CD4-positive, alpha-beta T cell treated with Interleukin-12 subunit alpha and Interleukin-12 subunit beta, for 1 hour (primary cell): Measurements from ENCODE around the gene CHRNA4.

Source experiments
- DNase-seq: peaks from one replicate; pipeline ENCODE4 v3.0.0-alpha.2; 2020

Gene CHRNA4

DNA sequence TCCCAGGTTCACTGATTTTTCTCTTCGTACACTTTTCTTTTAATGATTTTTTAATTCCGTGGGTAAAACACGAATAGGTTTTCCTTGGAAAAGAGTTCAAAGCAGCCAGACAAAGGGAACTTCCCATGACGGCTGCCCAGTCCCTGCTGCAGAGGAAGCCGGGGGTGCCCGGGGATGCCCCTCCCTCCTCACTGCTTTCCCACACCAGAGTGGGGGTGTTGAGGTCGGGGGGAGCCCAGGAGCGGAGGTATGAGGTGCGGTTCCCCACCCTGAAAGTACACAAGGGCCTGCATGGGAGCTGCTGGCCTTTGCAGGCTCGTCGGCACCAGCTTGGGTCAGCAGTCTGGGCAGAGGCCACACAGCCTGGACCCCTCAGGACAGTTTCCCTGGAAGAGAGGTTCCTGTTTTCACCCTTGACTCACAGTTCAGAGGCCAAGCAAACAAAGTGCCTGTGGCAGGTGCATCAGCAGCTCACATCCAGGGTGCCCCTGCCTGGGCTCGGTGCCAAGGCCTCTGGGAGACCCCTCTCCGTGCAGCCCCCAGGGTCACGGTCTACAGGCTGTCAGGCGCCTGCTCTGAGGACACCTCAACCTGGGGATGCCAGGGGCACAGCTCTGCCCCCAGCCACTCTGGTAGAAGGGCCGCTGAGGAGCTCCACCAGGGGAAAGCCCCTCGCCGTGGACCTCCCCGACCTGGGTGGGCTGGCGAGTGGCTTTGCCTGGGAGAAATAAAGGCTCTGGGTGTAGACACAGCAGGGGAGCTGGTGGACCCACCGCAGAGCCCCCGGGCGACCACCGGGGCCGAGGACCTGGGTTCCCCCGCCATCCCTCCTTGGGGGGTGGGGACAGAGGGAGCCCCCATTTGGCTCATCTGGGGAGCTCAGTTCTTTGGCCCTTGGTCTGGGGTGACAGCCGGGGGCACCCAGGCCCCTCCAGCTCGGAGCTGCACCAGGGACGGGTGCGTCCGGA lies 15.4 kb upstream of the CHRNA4 start:
- DNase-seq, result no peak

GRCh38 chr20:63375438-63375837 lies 14.3 kb upstream of the CHRNA4 start:
- no peak for DNase-seq

DNA sequence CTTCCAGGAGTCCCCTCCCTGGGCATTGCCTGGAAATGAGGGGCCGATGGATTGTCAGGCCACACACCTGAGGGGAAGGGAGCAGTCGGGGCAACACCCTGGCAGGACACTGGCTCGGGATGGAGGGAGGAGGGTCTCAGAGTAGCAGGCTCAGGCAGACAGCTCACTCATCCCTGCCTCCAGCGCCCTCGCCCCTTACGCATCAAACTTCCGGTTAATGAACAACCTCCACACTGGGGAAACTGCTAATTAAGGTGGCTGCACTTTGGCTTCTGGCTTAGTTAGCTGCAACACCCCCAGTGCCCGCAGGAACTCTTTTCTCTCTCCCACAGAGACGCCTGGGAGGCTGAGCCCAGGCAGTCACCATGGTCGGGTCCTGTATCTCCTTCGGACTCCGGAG lies 13.4 kb upstream of the CHRNA4 start:
- DNase-seq, result no peak

DNA sequence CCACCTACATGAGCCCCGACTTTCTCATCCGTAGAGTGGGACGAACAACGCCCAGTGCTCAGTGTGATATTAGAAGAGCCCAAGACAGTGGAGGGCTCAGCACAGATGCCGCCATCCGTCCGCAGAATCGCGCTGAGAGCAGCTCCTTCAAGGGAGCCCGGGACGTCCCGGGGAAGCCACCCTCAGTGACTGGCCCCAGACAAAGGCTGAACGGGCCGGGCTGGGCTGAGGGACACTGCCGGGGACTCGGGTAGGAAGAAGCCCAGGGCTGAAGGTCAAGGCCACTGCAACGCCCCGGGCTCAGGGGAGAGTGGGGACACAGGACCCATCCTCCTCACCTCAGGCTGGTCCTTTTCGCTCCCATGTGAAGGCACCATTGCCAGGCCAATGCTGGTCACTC lies 12.8 kb upstream of the CHRNA4 start:
- DNase-seq, result no peak

- no peak for DNase-seq
Observed at GRCh38 chr20:63372971-63373885, 12.1 kb upstream of the CHRNA4 start.

DNA sequence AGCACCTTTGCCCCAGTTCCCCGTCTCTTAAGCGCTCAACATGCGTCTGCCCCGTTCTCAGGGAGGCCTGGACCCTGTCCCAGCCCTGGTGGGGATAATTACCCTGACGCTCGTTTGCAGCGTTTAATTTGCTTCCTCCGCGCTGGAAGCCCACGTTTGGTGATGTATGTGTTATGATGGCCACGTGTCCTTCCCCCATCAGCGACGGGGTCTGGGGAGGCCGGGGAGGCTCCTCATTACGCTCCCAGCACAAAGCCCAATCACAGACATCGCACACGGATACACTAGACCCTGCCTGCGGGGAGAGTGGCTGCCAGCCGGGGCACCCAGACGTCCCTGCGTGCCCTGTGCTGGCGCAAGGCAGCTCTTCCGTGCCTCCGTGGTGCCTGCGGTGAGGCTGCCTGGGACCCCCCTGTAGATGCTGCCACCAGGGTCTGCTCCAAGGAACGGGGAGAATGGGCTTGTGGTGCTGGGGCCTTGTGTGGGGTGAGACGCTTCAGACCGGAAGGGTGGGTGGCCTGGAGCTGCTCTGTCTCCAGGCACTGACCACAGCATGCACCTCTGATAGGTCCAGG lies 10.2 kb upstream of the CHRNA4 start:
- no peak for DNase-seq

DNA sequence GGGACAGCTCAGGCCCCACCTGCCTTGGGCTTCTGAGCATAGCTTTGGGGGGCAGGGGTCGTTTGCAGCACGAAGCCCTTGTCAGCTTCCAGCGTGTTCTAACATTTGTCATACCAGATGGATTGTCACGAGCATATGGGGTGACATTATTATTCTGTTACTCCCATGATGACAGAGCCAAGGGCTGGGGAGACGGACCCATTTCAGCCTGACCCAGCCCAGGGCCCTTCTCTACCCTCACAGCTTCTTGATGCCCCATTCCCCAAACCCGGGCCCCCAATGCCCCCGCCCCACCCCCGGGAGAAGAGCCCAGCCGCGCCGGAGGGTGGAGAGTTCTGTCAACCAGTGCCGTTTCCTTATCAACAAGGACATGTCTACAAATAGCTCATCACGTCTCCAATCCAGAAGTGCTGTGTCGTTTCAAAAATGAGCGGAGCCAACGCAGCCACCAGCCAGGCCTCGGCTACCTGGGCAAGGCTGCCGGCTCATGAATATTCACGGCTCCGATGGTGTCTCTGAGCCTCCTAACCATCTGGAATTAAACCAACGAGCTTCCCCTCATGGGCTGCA lies 9.6 kb upstream of the CHRNA4 start:
- no peak for DNase-seq

GRCh38 chr20:63369724-63370617 lies 8.8 kb upstream of the CHRNA4 start:
- DNase-seq, result no peak

DNA sequence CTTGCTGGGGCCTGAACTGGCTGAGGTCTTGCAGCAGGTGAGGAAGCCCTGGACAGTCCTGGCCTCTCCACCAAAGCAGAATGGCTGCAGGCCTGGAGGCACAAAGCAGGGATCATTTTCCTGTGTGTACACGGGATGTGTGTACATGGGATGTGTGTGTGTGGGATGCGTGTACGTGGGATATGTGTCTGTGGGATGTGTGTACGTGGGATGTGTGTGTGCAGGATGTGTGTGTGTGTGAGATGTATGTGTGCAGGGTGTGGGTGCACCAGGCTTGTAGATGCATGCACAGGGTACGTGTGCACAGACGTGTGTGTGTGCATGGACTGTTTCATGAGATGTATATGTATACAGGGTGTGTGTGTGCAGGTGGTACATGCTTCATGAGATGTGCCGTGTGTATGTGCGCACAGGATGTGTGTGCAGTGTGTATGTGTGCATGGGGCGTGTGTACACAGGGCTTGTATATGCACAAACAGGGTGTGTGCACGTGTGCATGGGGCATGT lies 7.9 kb upstream of the CHRNA4 start:
- DNase-seq, result no peak

GRCh38 chr20:63368151-63368550 lies 7.0 kb upstream of the CHRNA4 start:
- DNase-seq, result no peak

- DNase-seq, result no peak
Observed at GRCh38 chr20:63367446-63368055, 6.4 kb upstream of the CHRNA4 start.

- no peak for DNase-seq
Observed at GRCh38 chr20:63366390-63367365, 5.5 kb upstream of the CHRNA4 start.

DNA sequence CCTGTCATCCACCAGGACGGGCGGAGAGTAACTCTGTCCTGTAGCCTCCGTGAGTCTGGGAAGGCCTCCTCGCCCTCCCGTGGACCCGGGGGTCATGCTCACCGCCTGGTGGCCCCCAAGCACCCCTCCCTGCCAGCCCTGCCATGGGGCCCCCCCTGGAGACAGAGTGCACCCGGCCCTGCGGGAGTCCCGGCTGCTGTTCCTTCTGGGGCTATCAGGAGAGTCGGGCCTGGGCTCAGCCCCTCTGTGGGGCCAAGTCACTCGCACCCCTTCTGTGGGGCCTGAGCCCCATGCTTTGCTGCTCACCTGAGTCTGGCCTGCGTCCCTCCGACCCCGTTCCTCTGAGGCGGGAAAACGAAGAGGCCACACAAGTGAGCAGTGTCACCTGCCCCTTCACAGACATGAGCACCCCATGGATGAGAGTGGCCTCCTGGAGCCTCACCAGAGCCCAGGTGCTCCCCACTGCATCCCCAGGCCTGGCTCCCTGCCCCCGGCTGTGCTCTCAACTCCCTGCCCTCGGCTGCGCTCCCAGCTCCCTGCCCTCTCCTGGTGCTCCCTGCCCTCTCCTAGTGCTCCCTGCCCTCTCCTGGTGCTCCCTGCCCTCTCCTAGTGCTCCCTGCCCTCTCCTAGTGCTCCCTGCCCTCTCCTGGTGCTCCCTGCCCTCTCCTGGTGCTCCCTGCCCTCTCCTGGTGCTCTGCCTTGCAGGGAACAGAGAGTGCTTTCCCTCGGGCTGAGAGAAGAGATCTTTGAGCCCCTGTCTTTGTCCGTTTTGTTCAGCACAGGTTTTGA lies 4.6 kb upstream of the CHRNA4 start:
- no peak for DNase-seq

DNA sequence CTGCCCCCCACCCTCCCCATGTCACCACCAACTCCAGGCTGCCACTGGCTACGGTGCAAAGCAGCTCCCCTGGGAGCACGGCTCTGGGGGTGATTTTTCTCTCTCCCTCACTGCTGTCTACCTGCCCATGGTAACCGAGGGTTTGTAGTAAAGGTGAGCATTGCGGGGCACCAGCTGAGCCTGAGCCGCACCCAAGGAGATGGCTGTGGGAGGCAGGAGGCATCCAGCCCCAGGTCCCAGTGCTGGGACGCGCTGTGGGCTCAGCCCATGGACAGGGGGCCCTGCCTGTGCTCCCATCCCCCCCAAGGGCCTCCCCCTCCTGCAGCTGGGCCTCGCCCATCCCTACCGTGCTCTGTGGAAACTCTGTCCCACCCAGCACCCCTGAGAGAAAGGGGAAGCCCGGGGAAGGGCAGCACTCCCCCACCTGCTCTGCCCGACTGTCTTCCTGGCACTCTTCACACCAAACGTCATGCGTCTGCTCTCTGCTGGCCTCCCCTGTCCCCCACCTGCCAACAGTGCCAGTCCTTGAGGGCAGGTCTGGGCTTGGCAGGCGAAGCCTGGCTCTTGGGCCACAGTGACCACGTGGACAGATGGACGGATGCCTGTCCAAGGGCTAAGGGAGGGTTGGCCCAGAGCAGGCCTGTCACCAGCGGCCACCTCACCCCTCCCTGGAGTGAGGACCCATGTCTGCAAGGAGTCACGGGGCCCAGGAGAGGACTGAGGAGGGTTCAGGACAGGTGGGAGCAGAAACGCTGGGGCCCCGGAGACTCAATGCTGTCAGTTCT lies 3.8 kb upstream of the CHRNA4 start:
- no peak for DNase-seq

- DNase-seq, result no peak
Observed at GRCh38 chr20:63363981-63364561, 2.9 kb upstream of the CHRNA4 start.

- DNase-seq, result no peak
Observed at GRCh38 chr20:63363013-63363957, 2.1 kb upstream of the CHRNA4 start.
